Frontal cortex (tissue), 4 donors: ENCODE measurements around the gene CFAP46. TPM values are rescaled to one million over a fixed set of nuclear protein-coding genes. Genes with fewer than 3 reads are reported as not detected.

Experiments
- DNase-seq, 2 donors: peaks; one replicate each; pipeline ENCODE4 v3.0.0; 2012; ENCODE audit warnings: low spot score in 2 of 2
- FAIRE-seq: peaks from 2 replicates; lab custom pipeline; 2012; peaks lifted over from hg19 to GRCh38; lab: Jason Lieb, UNC
- total RNA-seq: library from RNA; depleted of rRNA; stranded (reverse); fragments of >200 nt; gene quantifications from one replicate; pipeline ENCODE4 v1.2.3, GENCODE V29; 2014
- donor health status: control.
- donor health status: control.
- donor health status: control.

The CFAP46 gene
- total RNA-seq, 1 donor from 2014 or later: 2.0 TPM

- DNase-seq: no peak
These were observed 101.4 kb downstream of the CFAP46 start for GRCh38 chr10:132840698-132841614.

GRCh38 chr10:132839061-132839460 lies 103.3 kb downstream of the CFAP46 start:
- no peak for DNase-seq
- no peak for FAIRE-seq

More at GRCh38 chr10:132840698-132841614, 101.4 kb downstream of the CFAP46 start:
- no peak for FAIRE-seq

- no peak for FAIRE-seq
- DNase-seq: no peak
These were observed 103.9 kb downstream of the CFAP46 start for GRCh38 chr10:132838346-132838970.

- FAIRE-seq: no peak
- DNase-seq: no peak
These were observed 104.5 kb downstream of the CFAP46 start for GRCh38 chr10:132837905-132838304.

- DNase-seq: peak; percentile 70 to 85
- no peak for FAIRE-seq
These were observed 105.4 kb downstream of the CFAP46 start for GRCh38 chr10:132836832-132837540.

GRCh38 chr10:132836248-132836831 lies 106.0 kb downstream of the CFAP46 start:
- FAIRE-seq (no peak), DNase-seq (peak in 1 of 2 donors; percentile 53)

GRCh38 chr10:132835848-132836233 lies 106.5 kb downstream of the CFAP46 start:
- DNase-seq (no peak), FAIRE-seq (no peak)

GRCh38 chr10:132834891-132835847 lies 107.2 kb downstream of the CFAP46 start:
- DNase-seq: no peak
- FAIRE-seq: no peak

GRCh38 chr10:132834311-132834761 lies 108.0 kb downstream of the CFAP46 start:
- DNase-seq (no peak), FAIRE-seq (no peak)

- DNase-seq (no peak), FAIRE-seq (no peak)
These were observed 108.8 kb downstream of the CFAP46 start for GRCh38 chr10:132833421-132834111.

- no peak for FAIRE-seq
- no peak for DNase-seq
These were observed 110.0 kb downstream of the CFAP46 start for GRCh38 chr10:132832186-132832969.

GRCh38 chr10:132829403-132829802 lies 113.0 kb downstream of the CFAP46 start:
- no peak for DNase-seq
- FAIRE-seq: no peak

GRCh38 chr10:132828681-132829080 lies 113.7 kb downstream of the CFAP46 start:
- DNase-seq (no peak), FAIRE-seq (no peak)

- FAIRE-seq (no peak), DNase-seq (no peak)
These were observed 114.4 kb downstream of the CFAP46 start for GRCh38 chr10:132827861-132828539.

GRCh38 chr10:132827423-132827789 lies 115.0 kb downstream of the CFAP46 start:
- no peak for DNase-seq
- no peak for FAIRE-seq

GRCh38 chr10:132826524-132827422 lies 115.6 kb downstream of the CFAP46 start:
- FAIRE-seq (no peak), DNase-seq (no peak)
